Esophagus muscularis mucosa (tissue), 3 donors: Measurements from ENCODE around the gene PLEKHA6.

ENCODE experiments used
- CTCF ChIP-seq, 3 experiments: fragments of 200-600 bp in 2 of 3; fragments of 450-650 bp in 1 of 3; sonication (generic) in 2 of 3; IDR thresholded peaks; one replicate each; pipeline ENCODE4 v1.5.1; 2017 to 2019; ENCODE audit warnings: antibody characterized with exemption in 3 of 3, mild to moderate bottlenecking in 2 of 3, moderate library complexity in 1 of 3
- POLR2A ChIP-seq: fragments of 450-650 bp; IDR thresholded peaks from one replicate; pipeline ENCODE4 v1.6.1; 2017; ENCODE audit warnings: antibody characterized with exemption, moderate library complexity, mild to moderate bottlenecking, low read depth
- POLR2AphosphoS5 ChIP-seq, 2 donors: sonication (generic); formaldehyde crosslinking; IDR thresholded peaks; one replicate each; pipeline ENCODE4 v1.6.1; 2017; ENCODE audit warnings: antibody characterized with exemption in 2 of 2

- TF ChIP-seq CTCF (IDR thresholded peaks at IDR 0.05): no peak
- TF ChIP-seq POLR2A: no peak
- TF ChIP-seq POLR2AphosphoS5 (IDR thresholded peaks at IDR 0.05): no peak
These were observed 119.5 kb downstream of the PLEKHA6 start for GRCh38 chr1:204240233-204240632.
